ENCODE data around the gene AGAP1. TPM values are rescaled to one million over a fixed set of nuclear protein-coding genes. Genes with fewer than 3 reads are reported as not detected.

The AGAP1 gene
- total RNA-seq, 1 experiment from 2014 or later, result 56.4 TPM

DNA sequence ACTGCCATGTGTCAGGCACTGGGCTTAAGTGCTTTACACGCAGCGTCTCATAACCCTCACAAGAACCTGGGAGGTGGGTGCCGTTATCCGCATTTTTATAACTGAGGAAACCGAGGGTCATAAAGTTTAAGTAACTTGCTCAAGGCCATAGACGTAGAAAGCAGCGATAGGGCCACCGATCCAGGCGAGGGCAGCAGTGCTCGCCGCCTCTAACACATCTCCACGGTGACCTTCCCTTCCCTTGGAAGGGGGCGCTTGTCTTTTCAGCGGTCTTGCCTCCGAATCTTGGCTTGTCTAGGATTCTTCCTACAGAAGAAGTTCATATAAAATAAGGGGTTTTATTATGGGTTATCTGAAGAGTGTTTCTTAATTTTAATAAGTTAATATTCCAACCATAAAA, 487.8 kb downstream of the AGAP1 start:
- TF ChIP-seq, protein P1, sequence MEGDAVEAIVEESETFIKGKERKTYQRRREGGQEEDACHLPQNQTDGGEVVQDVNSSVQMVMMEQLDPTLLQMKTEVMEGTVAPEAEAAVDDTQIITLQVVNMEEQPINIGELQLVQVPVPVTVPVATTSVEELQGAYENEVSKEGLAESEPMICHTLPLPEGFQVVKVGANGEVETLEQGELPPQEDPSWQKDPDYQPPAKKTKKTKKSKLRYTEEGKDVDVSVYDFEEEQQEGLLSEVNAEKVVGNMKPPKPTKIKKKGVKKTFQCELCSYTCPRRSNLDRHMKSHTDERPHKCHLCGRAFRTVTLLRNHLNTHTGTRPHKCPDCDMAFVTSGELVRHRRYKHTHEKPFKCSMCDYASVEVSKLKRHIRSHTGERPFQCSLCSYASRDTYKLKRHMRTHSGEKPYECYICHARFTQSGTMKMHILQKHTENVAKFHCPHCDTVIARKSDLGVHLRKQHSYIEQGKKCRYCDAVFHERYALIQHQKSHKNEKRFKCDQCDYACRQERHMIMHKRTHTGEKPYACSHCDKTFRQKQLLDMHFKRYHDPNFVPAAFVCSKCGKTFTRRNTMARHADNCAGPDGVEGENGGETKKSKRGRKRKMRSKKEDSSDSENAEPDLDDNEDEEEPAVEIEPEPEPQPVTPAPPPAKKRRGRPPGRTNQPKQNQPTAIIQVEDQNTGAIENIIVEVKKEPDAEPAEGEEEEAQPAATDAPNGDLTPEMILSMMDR (IDR thresholded peaks at IDR 0.05; ENCODE audit: unreplicated experiment), result no peak
- Mint-ChIP-seq H3K36me3 (ENCODE audit: insufficient read depth, unreplicated experiment) (peaks cover 20% of the 10 kb centered on the region), H3K4me3 (ENCODE audit: low read depth, unreplicated experiment) (no peak overlapping the region), H3K27ac (ENCODE audit: unreplicated experiment) (no peak overlapping the region), H3K9me3 (ENCODE audit: low read depth, unreplicated experiment) (no peaks in the 10 kb centered on the region), H3K4me1 (ENCODE audit: low read depth, unreplicated experiment) (peaks cover 4% of the 10 kb centered on the region), H3K27me3 (ENCODE audit: unreplicated experiment) (no peaks in the 10 kb centered on the region)
- CTCF ChIA-PET, result no interaction called here
- no TSS peak for BruUV-seq (replicated peaks)
- intact Hi-C loops (cut with micrococcal nuclease; ENCODE audit: unreplicated experiment), result no loop called here
- DNase-seq, result no peak

DNA sequence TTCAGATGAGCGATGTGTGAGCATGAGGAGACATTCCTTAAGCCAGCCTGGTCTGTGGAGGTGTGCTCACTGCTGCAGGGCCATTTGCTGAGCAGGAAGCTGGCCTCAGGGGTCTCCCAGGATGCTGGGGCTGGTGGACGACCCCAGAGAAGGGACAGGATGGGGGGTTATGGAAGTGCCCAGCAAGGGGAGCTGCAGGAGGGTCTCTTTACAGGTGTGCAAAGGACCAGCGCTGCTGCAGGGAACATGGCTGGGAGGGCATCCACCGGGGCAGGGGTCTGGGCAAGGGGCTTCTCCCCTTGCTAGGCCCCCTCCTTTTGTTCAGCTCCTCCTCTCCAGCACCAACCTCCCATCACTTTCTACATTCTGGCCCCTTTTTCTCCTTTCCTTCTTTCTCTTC, 489.2 kb downstream of the AGAP1 start:
- Mint-ChIP-seq H3K27ac (ENCODE audit: unreplicated experiment) (no peak overlapping the region), H3K4me1 (ENCODE audit: low read depth, unreplicated experiment) (peaks cover 6% of the 10 kb centered on the region), H3K36me3 (ENCODE audit: insufficient read depth, unreplicated experiment) (peaks cover 20% of the 10 kb centered on the region), H3K27me3 (ENCODE audit: unreplicated experiment) (no peaks in the 10 kb centered on the region), H3K4me3 (ENCODE audit: low read depth, unreplicated experiment) (no peak overlapping the region), H3K9me3 (ENCODE audit: low read depth, unreplicated experiment) (no peaks in the 10 kb centered on the region)
- TF ChIP-seq, protein P1 (IDR thresholded peaks at IDR 0.05; ENCODE audit: unreplicated experiment), result no peak
- no peak for DNase-seq
- CTCF ChIA-PET, result interaction anchor here (0.6 kb wide), 1 partner anchor 224 kb away, joined by 5 read pairs; no protein-coding TSS in a partner anchor
- intact Hi-C loops (cut with micrococcal nuclease; ENCODE audit: unreplicated experiment), result no loop called here
- BruUV-seq (replicated peaks), result no TSS peak

DNA sequence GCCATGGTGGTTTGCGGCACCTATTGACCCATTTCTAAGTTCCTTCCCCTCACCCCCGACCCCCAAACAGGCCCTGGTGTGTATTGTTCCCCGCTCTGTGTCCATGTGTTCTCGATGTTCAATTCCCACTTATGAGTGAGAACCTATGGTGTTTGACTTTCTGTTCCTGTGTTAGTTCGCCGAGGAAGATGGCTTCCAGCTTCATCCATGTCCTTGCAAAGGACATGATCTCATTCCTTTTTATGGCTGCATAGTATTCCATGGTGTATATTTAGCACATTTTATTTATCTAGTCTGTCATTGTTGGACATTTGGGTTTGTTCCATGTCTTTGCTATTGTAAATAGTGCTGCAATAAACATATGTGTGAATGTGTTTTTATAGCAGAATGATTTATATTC, 490.7 kb downstream of the AGAP1 start:
- Mint-ChIP-seq H3K4me3 (ENCODE audit: low read depth, unreplicated experiment) (no peak overlapping the region), H3K9me3 (ENCODE audit: low read depth, unreplicated experiment) (no peaks in the 10 kb centered on the region), H3K27me3 (ENCODE audit: unreplicated experiment) (no peaks in the 10 kb centered on the region), H3K27ac (ENCODE audit: unreplicated experiment) (no peak overlapping the region), H3K36me3 (ENCODE audit: insufficient read depth, unreplicated experiment) (peaks cover 21% of the 10 kb centered on the region), H3K4me1 (ENCODE audit: low read depth, unreplicated experiment) (peaks cover 6% of the 10 kb centered on the region)
- TF ChIP-seq, protein P1 (IDR thresholded peaks at IDR 0.05; ENCODE audit: unreplicated experiment), result no peak
- CTCF ChIA-PET, result no interaction called here
- no peak for DNase-seq
- no TSS peak for BruUV-seq (replicated peaks)
- intact Hi-C loops (cut with micrococcal nuclease; ENCODE audit: unreplicated experiment), result no loop called here

DNA sequence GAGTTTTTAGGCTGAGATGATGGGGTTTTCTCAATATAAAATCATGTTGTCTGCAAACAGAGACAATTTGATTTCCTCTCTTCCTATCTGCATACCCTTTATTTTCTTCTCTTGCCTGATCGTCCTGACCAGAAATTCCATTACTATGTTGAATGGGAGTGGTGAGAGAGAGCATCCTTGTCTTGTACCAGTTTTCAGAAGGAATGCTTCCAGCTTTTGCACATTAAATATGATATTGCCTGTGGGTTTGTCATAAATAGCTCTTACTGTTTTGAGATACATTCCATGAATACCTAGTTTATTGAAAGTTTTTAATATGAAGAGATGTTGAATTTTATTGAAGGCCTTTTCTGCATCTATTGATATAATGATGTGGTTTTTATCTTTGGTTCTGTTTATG, 492.5 kb downstream of the AGAP1 start:
- H3K36me3 Mint-ChIP-seq (ENCODE audit: insufficient read depth, unreplicated experiment), result peaks cover 9% of the 10 kb centered on the region
- CTCF ChIA-PET, result no interaction called here
- no TSS peak for BruUV-seq (replicated peaks)

More for the DNA sequence above, 492.5 kb downstream of the AGAP1 start:
- Mint-ChIP-seq H3K27me3 (ENCODE audit: unreplicated experiment) (no peaks in the 10 kb centered on the region), H3K4me3 (ENCODE audit: low read depth, unreplicated experiment) (no peak overlapping the region), H3K4me1 (ENCODE audit: low read depth, unreplicated experiment) (peaks cover 6% of the 10 kb centered on the region), H3K27ac (ENCODE audit: unreplicated experiment) (no peak overlapping the region), H3K9me3 (ENCODE audit: low read depth, unreplicated experiment) (no peaks in the 10 kb centered on the region)
- TF ChIP-seq, protein P1 (IDR thresholded peaks at IDR 0.05; ENCODE audit: unreplicated experiment), result no peak
- DNase-seq, result no peak
- intact Hi-C loops (cut with micrococcal nuclease; ENCODE audit: unreplicated experiment), result no loop called here

Data from Calu3 (cell line).